ENCODE results near the gene GNB3.

- TF ChIP-seq POLR2A (IDR thresholded peaks at IDR 0.05; ENCODE audit: low read depth, low read length) = no peak
- no peak for TF ChIP-seq SMC3 (IDR thresholded peaks at IDR 0.05; ENCODE audit: low read depth, low read length)
- TF ChIP-seq MXI1 (IDR thresholded peaks at IDR 0.05; ENCODE audit: borderline replicate concordance, low read depth, low read length) = no peak
- no peak for TF ChIP-seq CHD1 (IDR thresholded peaks at IDR 0.05; ENCODE audit: low read depth, low read length)
- TF ChIP-seq, protein P1, sequence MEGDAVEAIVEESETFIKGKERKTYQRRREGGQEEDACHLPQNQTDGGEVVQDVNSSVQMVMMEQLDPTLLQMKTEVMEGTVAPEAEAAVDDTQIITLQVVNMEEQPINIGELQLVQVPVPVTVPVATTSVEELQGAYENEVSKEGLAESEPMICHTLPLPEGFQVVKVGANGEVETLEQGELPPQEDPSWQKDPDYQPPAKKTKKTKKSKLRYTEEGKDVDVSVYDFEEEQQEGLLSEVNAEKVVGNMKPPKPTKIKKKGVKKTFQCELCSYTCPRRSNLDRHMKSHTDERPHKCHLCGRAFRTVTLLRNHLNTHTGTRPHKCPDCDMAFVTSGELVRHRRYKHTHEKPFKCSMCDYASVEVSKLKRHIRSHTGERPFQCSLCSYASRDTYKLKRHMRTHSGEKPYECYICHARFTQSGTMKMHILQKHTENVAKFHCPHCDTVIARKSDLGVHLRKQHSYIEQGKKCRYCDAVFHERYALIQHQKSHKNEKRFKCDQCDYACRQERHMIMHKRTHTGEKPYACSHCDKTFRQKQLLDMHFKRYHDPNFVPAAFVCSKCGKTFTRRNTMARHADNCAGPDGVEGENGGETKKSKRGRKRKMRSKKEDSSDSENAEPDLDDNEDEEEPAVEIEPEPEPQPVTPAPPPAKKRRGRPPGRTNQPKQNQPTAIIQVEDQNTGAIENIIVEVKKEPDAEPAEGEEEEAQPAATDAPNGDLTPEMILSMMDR (conservative IDR thresholded peaks at IDR 0.05; ENCODE audit: low read depth, low read length) = no peak
- no peak for TF ChIP-seq ELK1 (IDR thresholded peaks at IDR 0.05; ENCODE audit: borderline replicate concordance, low read depth, low read length)
- TF ChIP-seq MAFK (IDR thresholded peaks at IDR 0.05; ENCODE audit: low read depth, low read length) = no peak
- no peak for TF ChIP-seq CEBPB (IDR thresholded peaks at IDR 0.05; ENCODE audit: low read depth, low read length)
These were observed 15.8 kb upstream of the GNB3 start for GRCh38 chr12:6824901-6825381.
